T-helper 9 cell (primary cell): ENCODE measurements around the gene SLC13A4.
"Not testable (repeated sequence)": the region's sequence is repeated elsewhere in the genome, so short reads cannot be mapped to it uniquely, and the experiment has no call there.

Experiments used
- DNase-seq: peaks from one replicate; pipeline ENCODE4 v3.0.0-alpha.2; 2020

SLC13A4 gene

DNA sequence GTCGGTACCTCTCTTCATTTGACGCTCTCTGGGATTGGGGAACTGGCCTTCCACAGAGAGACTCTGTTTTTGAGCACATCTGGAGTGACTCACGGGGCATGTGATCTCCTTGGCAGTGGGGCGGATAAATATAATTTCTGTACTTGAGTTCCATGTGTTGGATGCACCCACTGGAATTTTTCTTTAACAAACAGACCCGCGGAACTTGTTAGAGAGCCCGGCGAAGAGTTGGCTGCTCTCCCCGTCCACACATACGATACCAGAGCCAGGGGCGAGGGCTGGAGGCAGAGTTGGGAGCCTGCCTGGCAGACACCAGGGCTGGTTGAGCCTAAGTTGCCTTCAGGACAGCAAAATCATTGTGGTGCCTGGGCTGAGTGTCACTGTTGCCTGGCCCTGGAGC lies 20.8 kb upstream of the SLC13A4 start, which contains the start of gene FAM180A:
Gene FAM180A, minus strand, starts transcription at position 44 of the 400 bp plus-strand sequence. CDS start 233 bp downstream, outside the sequence.
- no peak for DNase-seq

DNA sequence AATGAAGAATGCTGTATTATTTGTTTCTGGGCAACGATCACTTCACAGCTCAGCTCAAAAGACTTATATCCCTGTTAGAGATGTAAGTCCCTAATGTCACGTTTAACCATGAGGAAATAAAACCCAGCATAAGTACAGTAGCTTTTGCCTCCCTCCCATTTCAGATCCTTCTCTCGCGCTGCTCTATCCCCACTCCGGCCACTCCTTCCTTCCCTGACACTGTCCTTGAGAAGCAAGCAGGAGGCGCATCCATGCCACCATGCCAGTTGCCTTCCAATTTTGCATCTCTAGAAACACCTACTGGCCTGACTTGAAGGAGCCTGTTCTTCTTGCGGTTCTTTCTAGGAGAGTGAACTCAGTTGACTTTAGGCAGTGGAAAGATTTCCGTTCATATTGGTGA lies 19.4 kb upstream of the SLC13A4 start:
- DNase-seq, result no peak

DNA sequence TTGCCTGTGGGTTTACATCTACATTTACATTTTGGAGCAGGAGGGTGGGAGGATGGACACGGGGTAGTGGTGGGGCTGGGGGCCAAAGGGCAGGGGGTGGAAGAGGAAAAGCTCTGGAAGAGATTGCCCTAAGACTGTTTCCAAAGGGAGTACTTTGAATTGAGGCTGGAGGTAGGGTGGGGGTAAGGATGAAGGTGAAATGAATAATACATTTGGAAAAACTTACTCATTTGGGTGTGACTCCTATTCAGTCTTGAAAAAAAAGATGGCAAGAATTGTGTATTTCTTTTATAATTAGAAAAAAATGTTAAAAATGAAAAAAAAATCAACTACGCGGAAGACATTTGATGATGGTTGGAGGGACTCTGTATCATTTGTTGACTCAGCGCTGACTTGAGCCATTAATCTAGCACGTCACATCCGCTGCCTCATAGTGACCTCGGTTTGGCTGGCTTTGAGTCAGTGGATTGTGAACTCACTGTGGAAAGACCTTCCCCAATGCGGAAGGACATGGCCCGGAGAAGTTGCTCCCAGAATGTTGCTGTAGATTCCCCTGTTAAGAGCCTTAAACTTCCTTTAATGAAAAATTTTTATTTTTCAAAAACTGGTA lies 17.8 kb upstream of the SLC13A4 start:
- no peak for DNase-seq

DNA sequence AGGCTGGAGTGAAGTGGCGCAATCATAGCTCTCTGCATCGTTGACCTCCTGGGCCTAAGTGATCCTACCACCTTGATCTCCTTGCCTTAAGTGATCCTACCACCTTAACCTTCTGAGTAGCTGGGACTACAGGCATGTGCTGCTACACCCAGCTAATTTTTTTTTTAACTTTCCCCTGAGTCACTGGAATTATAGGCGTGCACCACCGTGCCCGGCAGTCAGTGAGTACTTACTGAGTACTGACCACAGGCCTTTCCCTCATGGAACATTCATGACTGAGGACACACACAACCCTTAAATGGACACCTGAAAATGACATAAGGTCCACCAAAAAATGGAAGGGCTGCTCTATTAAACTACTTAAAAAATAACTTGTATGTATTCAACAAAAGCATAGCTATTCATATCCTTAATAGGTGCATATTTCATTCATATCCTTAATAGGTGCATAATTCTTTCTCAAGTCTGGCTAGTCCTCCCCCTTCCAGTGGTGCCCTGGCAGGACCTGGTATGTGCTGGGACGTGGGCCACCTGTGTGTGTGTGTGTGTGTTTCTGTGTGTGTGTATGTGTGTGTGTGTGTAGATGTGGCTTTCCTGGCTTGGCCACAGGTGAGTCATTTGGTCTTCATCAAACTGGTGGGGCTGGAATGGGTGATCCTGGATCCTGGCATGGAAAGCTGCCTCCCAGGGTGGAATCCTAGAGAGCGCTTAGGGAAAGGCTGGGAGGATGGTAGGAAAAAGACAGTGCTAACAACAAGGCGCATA lies 17.1 kb upstream of the SLC13A4 start:
- no peak for DNase-seq

DNA sequence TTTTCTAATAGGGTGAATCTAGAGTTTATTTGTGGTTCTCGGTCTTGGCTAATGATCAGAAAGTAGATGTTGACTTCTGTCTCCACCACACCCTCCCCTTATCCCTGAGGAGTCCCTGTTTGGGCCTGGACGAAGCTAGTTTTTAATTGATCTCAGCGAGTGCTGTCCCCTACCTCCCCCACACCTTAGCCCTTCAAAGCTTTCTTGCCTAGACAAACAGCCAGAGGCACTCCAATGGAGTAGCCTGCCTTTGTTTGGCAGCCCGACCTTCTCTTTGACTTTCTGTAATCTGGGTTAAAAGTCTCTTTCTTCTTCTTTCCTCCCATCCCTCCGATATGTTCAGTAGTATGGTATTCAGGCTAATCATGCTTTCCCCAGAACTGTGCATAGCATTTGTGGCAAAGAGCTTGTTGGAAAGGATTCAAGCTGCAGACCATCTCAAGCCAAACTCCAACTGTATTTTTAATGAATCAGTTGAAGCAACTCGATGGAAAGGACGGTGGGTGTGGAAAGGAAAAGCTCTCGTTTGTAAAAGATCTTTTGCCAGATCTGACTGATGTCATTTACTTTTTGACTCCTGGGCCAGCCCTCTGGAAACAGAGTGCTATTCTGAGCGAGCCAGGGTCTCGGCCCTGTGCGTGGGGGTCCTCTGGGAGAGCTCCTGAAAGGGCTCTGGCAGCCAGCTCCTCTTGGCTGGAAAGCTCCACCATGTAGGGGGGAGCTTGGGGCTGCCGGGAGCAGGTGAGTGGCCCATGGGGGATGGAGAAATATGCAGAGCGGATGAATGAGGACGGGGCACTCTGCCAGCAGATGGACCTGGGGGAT lies 16.1 kb upstream of the SLC13A4 start:
- no peak for DNase-seq

DNA sequence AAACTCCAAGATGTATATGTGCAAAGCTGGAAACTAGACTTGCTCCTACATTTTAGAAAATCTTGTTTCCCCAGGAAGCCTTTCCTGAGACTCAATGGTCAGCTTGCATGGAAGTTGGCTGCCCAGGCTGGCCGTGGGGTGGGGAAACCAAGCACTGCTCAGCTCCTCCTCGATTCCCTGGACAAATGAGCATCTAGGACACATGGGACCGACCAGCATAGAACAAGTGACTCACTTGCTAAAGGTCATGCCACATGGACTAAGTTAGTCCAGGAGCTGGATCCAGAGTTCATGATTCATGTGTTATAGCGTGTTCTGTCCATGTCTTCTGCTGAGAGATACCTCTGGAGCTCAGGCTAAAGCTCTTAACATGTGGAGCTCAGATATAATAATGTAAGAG lies 14.4 kb upstream of the SLC13A4 start:
- no peak for DNase-seq

DNA sequence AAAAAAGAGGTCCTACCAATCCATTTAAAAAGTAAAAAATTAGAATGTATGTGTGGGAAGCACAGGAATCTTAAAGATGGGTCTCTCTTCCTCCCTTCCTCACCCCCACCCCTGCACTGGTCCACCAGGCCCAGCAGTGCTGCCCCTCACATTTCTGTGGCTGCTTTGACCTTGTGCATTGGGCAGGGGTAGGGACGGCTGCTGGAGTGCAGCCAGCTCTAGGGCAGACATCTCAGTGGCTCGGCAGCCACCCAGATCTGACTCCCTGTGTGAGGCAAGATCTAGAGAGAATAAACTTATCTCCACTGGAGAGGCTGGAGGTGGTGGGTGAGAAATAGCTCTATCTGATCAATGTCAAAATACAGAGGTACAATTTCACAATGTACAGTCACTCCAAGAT lies 13.9 kb upstream of the SLC13A4 start:
- no peak for DNase-seq

DNA sequence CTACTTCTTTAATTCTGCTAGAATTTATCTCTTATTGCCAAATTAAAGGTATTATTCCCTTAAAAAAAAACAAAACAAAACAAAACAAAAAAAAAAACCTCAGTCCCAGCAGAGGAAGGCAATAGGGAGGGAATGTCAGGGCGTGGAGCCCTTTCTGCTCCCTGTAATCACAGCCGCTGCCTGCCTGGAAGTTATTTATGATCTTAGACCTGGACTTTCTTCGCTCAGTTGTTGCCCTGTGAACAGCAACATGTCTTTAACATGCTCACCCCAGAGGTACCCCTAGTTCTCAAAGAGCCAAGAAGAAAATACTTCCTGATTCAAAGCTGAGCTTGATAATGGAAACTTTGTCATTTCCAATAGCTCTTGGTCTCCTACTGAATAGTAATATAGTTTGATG lies 12.9 kb upstream of the SLC13A4 start:
- no peak for DNase-seq

DNA sequence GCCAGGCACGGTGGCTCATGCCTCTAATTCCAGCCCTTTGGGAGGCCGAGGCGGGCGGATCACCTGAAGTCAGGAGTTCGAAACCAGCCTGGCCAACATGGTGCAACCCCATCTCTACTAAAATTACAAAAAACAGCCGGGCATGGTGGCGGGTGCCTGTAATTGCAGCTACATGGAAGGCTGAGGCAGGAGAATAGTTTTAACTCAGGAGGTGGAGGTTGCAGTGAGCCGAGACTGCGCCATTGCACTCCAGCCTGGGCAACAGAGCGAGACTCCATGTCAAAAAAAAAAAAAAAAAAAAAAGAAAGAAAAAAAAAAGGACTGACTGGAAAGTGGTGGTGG lies 9.3 kb upstream of the SLC13A4 start:
- not testable (repeated sequence) for DNase-seq

DNA sequence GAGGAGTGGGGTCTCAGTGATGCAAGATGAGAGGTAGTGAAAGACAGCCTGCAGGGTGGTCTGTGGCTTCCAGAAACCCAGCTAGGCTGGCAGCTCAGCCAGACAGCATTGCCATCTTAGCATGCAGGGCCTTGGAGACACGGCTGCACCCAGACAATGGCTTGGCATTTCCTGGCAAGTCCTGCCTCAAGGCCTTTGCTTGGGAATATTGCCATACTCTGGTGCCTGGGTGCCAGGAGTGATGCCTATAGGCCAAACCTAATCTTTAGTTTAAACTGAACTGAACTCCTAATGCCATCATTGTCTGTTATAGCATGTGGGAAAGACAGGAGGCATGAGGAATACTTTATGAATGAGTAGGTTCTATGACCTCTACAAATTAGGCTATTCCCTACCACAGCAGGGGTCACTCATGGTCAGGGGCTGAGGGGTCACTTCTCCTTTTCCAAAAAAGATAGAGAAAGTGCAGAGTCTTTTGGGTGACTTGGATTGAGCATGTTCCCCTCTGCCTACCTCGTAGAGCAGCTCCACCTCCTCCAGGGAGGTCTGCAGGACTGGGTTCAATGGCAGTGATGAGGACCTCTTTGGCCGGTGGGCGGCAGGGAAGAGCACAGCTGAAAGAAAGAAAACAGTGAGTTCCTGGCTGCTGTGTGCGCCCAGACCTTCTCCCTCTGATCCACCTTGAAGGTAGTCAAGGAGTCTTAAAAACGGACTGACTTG lies 8.8 kb upstream of the SLC13A4 start:
- DNase-seq, result no peak

DNA sequence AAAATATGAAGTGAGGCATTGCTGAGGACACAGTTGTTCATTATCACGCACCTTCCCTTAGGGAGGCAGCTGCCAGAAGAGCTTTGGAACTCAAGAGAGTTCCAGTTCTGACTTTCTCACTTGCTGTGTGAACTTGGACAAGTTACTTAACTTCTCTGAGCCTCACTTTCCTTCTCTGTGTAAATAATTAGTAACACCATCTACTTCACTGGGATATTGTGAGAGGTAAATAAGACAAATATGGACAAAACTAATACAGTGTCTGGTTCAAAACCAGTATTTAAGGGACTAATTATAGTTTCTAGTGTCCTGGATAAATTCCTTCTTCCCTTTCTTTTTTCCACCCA lies 6.3 kb upstream of the SLC13A4 start:
- DNase-seq, result no peak

DNA sequence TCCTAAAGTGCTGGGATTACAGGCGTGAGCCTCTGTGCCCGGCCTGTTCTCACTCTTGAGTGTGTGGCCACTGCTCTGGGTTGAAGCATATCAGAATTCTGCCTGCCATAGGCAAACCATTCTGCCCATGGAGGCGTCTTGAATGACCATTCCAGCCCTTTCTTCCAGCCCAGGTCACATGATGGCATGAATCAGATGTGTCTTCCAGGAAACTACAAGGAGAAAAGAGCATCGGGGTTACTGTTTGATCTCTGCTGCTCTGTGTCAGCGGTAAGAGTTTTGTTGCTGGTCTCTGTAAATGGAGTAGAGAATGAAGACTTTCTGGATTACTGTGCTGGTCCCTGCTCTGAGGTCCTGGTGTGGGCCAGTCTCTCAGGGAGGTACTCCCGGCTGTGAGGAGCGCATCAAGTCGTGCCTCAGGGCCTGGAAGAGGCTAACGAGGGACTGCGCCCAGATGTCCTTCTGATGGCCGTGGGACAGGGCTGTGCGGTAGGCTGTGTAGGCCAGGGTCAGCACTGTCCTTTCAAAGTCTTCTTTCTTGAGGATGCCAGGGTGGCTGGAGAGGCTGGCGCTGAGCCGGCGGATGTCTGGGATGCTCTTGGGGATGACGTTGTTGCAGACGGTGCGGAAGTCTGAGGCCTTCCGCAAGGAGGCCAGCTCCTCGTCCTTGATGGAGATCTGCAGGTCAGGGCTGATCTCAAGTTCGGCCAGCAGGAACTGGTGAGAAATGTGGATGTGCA lies 5.8 kb upstream of the SLC13A4 start:
- DNase-seq, result no peak

DNA sequence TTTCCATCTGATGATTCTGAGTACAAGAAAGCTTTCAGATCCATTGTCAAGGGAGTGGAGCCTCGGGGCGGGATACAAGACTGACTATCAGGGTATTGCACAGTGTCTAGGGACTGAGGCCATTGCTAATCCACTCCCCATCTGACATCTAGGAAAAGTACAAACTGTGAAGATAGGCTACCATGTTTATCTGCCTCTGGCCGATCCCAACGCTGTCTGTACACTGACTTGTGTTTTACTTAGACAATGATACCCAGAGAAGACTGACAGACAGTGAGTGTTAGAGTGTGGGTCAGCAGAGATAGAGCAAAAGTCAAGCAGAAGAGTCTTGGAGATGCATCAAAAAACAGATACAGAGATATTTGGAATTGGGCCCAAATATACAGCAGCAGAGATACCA lies 3.1 kb upstream of the SLC13A4 start:
- no peak for DNase-seq

DNA sequence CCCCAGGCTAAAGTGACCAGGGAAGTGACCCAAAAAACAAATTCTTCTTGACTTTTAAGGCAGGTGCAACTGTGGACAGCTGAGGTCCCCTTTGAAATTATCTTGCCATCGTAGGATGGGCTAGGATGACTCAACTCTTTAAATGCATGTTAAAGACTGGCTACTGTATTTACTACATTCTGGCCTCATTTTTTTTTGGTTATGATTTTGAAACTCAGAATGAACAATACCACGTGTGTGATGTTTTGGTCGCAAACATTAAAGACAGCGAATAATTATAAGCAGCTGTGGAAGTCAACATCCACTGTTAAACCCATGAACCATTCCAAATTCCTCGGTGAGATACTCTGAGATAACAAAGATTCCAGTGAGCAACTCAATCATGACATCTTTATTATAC lies 1.2 kb upstream of the SLC13A4 start:
- no peak for DNase-seq

DNA sequence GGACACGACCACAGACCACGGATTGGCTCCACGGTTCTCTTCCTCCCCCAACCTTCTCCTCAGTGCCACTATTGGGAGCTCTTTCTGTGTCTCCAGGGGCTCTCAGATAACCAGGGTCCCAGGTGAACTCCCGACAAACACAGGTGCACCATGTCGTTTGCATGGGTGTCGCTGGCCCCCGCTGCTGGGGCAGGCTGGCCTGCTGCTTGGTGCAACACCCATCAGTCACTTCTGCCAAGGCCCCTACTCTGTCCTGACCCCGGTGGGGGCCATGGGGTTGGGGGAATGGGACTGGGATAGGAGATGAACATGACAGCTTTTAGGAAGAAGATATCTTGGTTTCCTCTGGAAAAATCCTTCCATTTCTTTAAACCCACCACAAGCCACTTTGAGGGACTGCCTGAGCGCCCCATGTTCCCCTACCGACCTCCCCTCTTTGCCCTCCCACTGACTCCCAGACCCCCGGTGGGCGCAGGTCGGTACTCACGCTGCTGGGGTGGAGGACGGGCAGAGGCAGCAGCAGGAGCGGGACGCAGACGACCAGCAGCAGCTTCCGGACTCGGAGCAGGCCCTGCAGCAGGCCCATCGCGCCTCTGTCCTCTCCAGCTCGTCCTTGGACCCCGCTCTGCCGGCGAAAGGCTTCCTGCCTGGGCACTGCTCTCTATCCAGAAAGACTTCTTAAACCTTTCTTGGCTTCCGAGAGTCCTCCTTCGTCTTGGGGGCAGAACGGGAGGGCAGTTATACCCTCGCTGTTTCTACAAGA lies 894 bp downstream of the SLC13A4 start:
- no peak for DNase-seq

DNA sequence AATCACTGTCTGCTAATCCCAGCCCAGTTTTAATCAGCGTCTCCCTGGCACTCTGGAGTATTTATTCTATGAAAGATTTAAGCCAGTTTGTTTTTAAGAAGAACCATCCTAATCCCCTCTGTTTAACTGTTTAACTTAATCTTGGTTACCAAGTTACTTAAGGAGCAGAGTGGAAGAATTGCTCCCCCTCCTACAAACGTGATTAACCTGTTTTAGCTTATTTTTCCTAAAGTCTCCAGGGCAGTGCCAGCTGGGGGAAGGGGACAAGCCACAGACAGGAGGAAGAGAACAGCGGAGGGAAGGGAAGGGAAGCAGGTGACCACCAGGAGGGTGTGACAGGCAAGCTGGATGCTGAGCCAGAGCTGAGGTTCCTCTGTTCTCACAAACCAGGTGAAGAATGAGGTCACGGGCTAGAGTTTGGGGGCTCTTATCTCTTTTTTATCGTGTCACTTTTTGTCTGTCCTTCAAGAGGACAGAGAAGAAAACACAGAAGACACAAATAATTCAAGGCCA lies 1.7 kb downstream of the SLC13A4 start:
- no peak for DNase-seq

DNA sequence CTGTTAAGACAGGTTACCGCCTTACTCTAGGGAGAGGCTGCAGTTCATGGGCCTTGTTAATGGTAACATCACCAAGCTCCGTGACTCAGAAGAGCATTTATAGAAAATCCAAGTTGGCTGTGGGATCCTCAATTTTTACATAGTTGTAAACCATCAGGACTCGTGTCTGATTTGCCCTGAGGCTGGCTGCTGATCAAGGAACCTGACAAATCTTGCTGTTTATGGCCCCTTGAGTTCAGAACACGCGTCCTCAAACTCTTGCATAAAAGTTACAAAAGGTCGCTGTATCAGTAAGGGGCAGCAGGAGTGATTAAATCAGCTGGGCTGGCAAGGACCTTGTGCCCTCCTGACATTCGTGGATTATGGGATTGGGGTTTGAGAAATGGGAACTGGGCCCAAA lies 4.6 kb downstream of the SLC13A4 start:
- DNase-seq, result no peak

DNA sequence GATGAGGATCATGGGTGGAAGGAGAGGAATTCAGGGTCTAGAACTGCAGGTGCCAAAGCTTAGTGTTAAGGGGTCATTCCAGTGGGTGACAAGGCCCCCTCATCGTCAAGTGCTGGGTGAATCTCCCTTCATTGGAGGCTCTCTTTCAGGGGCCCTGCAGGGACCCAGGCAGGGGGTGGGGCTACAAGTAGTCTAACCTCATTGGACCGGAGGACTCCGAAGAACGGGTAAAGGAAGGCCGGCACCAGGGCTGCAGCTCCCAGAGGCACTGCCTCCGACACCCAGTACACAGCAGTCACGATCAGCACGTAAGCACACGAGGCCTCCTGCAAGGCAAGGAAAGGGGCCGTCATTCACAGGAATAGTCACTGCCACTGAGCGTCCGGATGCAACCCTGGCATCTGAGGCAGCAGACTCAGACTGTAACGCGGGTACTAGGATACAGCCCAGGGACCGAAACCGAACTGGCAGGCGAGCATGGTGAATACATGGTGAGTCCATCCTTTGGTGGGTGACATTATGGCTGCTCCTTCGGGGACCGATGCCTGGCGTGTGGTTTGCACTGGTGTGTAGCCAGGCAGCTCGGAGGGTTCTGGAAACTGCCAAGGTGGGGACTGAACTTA lies 6.7 kb downstream of the SLC13A4 start:
- DNase-seq, result no peak

DNA sequence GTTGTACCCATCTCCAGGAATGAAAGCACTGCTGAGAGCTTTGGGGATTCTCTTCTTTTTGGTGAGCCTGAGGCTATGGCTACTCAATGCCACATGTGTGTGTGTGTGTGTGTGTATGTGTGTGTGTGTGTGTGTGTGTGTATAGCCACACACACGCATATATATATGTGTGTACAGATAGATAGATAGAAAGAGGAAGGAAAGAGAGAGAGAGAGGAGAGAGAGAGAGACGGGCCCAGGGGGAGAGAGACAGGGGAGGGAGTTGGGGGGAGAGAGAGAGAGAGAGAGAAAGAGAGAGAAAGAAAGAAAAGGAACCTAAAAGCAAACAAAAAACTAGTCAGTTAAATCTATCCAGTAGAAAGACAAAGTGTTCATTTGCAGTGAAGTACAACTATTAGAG lies 8.3 kb downstream of the SLC13A4 start:
- DNase-seq, result no peak

DNA sequence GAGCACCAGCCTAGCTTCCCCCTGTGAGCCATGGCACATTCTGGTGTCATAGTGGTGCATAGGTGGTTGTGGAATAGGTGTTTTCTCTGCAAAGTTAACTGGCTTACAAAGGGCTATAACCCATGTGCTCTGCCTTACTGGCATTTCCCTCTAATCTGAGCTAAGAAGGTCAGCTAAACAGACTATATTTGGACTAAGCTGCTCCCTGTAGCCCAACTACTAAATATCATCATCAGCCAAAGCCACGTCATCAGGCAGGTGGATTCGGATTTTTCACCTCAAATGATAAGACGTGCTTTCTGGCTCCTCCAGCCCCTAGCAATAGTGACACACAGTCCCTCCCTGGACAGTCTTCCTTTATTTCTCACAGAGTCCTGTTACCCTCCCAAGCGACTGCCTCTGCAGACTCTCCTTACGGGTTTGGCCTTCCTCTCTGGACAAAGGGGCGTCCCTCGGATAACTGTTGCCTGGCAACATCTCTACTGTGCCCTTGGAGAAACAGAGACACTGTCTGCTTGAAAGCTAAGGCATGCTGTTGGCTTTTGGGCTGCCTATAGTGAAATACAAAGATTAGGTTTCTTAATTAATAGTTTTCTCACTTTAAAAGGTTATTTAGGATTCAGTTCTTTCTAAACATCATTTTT lies 9.1 kb downstream of the SLC13A4 start:
- DNase-seq, result no peak

DNA sequence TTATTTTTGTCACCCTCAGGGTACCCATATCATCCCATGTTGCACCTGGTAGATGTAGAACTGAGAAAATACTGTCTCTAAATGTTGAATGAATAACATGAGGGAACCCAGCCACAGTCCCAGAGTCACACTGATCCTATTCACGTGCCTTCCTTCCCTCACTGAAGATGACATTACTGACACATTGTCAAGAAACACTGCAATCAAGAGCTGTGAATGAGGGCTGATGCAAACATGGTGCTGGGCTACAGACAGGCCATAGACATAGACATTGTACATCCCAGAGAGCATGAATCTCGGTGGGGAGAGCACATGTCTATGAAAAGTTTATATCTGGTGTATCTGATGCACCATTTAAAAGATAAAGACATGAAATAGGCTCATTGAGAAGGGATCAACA lies 9.8 kb downstream of the SLC13A4 start:
- DNase-seq, result no peak
